GM12873 (cell line): Measurements from ENCODE around the gene WDR33.

Experiments
- TF ChIP-seq, protein P1 (sequence below): IDR thresholded peaks from 2 replicates; pipeline ENCODE4 v1.5.1; 2012; ENCODE audit warnings: low read depth, mild to moderate bottlenecking, moderate library complexity, low read length, control low read depth; ENCODE audit not compliant: insufficient read depth; ENCODE audit errors: missing control alignments

The WDR33 gene

DNA sequence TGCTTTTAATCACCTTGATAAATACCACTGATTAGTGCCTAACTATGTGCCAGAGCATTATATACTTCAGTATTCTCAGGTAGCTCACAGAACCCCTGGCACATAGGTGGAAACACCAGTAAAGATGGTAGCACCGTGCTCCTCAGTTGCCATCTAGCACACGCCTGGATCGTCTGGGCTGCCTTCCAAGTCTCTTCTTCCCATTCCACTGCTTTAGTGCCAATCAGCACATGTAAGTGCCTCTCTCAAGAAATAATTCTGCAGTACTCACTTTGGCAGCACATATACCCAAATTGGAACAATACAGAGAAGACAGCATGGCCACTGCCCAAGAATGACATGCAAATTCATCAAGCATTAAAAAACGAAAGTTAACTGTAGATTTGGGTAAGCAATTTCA is 34.0 kb upstream of the WDR33 start:
- TF ChIP-seq, protein P1, sequence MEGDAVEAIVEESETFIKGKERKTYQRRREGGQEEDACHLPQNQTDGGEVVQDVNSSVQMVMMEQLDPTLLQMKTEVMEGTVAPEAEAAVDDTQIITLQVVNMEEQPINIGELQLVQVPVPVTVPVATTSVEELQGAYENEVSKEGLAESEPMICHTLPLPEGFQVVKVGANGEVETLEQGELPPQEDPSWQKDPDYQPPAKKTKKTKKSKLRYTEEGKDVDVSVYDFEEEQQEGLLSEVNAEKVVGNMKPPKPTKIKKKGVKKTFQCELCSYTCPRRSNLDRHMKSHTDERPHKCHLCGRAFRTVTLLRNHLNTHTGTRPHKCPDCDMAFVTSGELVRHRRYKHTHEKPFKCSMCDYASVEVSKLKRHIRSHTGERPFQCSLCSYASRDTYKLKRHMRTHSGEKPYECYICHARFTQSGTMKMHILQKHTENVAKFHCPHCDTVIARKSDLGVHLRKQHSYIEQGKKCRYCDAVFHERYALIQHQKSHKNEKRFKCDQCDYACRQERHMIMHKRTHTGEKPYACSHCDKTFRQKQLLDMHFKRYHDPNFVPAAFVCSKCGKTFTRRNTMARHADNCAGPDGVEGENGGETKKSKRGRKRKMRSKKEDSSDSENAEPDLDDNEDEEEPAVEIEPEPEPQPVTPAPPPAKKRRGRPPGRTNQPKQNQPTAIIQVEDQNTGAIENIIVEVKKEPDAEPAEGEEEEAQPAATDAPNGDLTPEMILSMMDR = no peak

DNA sequence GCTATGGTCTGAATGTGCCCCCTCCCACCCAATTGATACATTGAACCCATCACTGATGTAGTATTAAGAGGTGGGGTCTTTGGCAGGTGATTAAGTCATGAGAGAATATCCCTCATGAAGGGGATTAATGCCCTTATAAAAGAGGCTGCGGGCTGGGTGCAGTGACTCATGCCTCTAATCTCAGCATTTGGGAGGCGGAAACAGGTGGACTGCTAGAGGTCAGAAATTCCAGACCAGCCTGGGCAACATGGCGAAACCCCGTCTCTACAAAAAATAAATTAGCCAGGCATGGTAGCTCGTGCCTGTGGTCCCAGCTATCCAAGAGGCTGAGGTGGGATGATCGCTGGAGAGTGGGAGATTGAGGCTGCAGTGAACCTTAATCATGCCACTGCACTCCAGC is 32.7 kb upstream of the WDR33 start:
- TF ChIP-seq, protein P1 = no peak

DNA sequence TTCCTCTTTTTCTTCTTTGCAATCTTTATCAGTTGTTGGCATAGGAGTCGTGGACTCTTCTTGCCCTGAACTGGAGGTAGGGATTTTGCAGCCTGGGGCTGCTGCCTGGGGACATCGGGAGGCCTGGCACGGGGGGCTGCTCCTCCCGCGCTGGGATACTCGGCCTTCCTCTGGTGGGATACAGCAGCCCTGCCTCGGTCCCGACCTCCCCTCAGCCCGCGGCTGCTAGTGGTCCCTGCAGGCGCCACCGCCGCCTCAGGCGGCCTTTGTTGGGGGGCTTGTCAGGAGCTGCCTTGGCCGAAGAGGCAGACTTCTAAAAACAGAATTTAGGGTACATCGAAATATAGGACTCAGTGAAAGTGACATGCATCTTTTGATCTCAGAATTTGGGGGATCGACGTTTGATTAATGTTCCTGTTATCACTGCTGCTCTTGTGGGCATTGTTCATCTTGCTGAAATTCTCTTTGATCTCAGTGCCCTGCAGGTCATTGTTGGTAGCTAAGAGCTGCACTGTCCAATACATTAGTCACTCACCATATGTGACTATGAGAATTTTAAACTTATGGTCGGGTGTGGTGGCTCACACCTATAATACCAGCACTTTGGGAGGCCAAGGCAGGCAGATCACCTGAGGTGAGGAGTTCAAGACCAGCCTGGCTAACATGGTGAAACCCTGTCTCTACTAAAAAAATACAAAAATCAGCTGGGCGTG is 30.7 kb upstream of the WDR33 start:
- TF ChIP-seq, protein P1 = no peak

DNA sequence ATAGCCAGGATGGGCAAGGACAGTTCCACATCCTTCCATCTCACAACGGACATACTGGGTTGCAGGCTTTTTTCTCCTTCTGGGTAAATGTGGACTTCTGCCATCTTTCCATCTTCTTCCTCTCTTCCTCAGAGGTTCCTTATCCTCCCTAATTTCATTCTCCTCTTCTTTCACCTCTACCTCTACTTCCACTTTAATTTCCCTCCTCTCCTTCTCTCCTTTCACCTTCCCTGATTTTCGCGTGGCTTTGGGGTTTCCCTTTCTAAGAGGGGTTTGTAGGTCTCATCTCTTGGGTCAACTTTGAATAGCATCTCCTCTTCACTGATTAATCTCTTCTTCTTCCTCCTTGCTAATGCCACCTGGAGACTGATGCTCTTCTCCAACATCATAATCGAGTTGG is 29.9 kb upstream of the WDR33 start:
- TF ChIP-seq, protein P1 = no peak

DNA sequence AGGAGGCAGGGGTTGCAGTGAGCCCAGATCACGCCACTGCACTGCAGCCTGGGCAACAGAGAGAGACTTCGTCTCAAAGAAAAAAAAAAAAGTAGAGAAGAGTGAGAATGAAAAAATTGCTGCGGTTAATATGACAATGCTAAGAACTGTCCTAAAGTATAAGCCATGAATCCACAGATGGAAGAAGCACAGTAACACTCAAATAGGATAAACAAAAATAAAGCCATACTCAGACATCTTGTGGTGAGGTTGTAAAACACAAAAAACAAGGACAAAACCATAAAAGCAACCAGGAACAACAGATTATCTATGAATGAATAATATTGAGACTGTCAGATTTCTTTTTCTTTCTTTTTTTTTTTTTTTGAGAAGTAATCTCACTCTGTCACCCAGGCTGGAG is 24.0 kb upstream of the WDR33 start:
- TF ChIP-seq, protein P1 = no peak

DNA sequence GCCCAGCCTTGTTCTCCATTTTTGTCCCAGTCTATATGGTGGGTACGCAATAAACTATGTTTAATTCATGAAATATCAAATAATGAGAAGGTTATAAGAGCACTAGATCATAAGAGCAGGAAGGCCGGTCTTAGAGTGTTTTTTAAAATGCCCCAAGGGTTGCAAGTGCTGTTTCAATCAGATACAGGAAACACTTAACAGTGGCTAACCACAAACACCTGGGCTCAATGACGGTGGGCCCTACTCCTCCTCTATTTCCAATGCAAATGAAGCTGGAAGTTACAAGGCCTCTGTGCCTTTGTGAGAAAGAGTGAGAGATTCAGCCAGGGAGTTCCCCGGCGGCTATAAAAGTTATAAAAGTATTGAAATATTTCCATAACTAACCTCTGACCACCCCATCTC is 18.9 kb upstream of the WDR33 start:
- TF ChIP-seq, protein P1 = no peak

DNA sequence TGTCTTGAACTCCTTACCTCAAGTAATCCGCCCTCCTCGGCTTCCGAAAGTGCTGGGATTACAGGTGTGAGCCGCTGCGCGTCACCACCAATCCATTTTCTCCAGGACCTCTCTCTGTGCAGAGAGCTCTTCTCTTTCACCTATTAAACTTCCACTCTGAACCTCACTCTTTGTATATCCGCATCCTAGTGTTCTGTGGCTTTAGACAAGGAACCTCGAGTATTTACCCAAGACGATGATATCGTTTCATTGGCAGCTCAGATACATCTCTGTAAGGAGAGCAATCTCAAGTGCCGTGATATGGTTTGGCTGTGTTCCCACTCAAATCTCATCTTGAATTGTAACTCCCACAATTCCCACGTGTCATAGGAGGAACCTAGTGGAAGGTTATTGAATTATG is 15.1 kb upstream of the WDR33 start:
- TF ChIP-seq, protein P1 = no peak
